GM18951 (cell line): ENCODE data around the gene CCDC90B.
"Not testable (repeated sequence)": the region's sequence is repeated elsewhere in the genome, so short reads cannot be mapped to it uniquely, and the experiment has no call there.

Source experiments
- POLR2A ChIP-seq: IDR thresholded peaks from 4 replicates; pipeline ENCODE4 v1.6.1; 2011; ENCODE audit warnings: mild to moderate bottlenecking; ENCODE audit not compliant: insufficient read length, insufficient read depth; ENCODE audit errors: extremely low read depth
- in situ Hi-C: fragments of 300-500 bp; cut with MboI; formaldehyde crosslinking; loops from one replicate; pipeline ENCODE4 v1.12.0; 2022; ENCODE audit warnings: low sequenced_read_pairs, mixed read lengths, inconsistent platforms; ENCODE audit not compliant: unreplicated experiment

CCDC90B gene

DNA sequence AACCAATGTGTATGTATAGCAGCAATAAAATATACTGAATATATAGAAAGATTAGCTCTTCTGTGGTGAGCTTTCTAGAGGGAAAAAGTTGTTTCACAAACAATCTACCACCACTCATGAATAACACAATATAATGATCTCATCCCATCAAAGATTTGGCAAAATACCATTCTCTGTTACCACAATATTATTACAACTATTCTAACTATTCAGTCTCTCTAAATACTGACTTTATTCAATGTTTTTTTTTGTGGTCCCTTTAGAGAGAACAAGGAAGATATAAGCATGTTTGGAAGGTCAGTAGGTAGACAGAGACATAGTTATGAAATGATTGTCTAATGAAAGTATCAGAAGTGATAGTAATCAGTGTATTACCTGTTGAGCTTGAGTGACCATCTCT is 7.8 kb downstream of the CCDC90B start:
- no peak for TF ChIP-seq POLR2A
- in situ Hi-C loops = loop anchor here (25.0 kb wide), 1 partner anchor 534 kb away; no protein-coding TSS in a partner anchor

DNA sequence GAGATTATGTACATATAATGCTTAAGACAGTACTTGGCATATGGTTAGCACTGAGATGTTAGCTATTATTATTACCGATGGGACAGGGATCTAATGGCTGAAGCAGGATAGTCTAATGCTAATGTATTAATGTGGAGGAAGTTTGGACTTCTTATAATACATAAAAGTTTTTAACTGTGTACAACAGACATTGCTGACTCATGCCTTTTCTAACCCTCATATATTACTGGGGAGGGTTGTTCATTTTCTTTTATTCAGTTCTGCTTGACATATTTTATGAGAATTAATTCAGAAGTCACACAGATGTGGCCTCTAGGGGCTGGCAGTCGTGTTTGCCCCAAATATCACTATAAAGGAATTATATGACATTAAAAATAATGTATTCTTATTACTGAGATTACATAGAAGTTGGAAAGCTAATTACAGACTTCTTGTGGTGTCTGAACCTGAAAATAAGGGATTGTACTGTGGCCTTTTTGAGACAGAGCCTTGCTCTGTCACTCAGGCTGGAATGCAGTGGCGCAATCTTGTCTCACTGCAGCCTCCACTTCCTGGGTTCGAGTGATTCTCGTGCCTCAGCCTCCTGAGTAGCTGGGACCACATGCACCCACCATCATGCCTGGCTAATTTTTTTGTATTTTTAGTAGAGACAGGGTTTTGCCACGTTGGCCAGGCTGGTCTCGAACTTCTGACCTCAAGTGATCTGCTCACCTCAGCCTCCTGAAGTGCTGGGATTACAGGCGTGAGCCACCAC is 10.1 kb downstream of the CCDC90B start:
- in situ Hi-C loops = loop anchor here (25.0 kb wide), 1 partner anchor 536 kb away; no protein-coding TSS in a partner anchor
- no peak for TF ChIP-seq POLR2A

DNA sequence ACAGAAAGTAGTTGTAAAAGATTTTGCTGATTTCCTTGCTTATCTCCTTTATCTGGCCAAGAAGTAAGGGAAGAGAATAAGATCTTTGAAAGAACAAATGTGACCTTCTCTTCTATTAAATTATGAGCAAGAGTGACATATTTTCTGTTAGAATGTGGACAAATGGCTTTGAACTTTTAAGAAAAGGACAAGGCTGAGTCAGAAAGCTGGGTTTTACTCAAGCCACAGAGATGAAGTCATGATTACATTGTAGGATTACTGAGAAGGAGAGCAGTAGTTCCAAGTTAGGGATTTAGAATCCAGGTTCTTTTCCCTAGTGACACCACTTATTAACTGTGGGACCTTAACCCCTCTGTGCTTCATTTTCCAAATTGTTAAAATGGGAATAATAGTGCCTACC is 13.5 kb downstream of the CCDC90B start:
- no peak for TF ChIP-seq POLR2A

DNA sequence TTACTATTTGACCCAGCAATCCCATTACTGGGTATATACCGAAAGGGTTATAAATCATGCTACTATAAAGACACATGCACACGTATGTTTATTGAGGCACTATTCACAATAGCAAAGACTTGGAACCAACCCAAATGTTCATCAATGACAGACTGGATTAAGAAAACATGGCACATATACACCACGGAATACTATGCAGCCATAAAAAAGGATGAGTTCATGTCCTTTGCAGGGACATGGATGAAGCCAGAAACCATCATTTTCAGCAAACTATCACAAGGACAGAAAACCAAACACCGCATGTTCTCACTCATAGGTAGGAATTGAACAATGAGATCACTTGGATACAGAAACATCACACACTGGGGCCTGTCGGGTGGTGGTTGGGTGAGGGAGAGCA is 14.4 kb downstream of the CCDC90B start:
- in situ Hi-C loops = not testable (repeated sequence)

More for the DNA sequence above, 13.5 kb downstream of the CCDC90B start:
- in situ Hi-C loops = no loop called here

DNA sequence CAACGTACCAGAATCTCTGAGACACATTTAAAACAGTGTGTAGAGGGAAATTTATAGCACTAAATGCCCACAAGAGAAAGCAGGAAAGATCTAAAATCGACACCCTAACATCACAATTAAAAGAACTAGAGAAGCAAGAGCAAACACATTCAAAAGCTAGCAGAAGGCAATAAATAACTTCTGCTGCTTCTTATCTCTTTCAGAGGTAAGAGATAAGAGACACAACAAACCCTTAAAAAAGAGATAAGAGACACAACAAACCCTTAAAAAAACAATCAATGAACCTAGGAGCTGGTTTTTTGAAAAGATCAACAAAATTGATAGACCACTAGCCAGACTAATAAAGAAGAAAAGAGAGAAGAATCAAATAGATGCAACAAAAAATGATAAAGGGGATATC is 17.1 kb downstream of the CCDC90B start:
- in situ Hi-C loops = not testable (repeated sequence)

DNA sequence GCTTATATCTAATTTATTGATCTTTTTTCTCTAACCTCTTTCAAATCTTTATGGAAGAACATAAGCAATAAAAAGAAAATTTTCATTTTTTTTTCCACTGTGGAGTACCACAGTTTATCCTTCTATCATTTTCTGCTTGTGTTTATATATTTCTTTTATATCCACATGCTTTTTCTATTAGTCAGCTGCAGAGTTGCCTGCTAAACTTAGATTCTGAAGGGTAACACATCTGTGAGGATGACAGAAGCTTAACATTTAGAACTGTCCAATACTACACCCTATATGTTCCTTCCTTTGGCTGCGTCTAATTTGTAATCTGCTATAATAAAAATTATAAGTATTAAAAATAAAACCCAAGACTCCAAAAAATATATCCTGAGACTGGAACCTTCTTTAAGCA is 20.8 kb downstream of the CCDC90B start:
- in situ Hi-C loops = no loop called here
- no peak for TF ChIP-seq POLR2A

DNA sequence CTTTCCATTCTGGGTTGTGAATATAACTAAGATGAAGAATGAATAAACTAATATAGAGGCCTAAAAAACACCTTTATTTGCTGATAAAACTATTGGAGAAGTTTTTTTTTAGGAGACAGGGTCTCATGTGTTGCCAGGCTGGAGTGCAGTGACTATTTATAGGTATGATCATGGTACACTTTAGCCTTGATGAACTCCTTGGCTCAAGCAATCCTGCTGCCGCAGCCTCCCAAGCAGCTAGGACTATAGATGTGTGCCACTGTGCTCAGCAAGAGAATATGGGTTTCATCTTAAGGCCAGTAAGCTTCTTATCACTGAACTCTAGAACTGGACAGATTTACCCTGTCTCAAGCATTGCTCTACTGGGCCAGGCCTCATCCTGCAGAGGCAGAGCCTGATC is 26.6 kb downstream of the CCDC90B start:
- in situ Hi-C loops = no loop called here
- TF ChIP-seq POLR2A = no peak

DNA sequence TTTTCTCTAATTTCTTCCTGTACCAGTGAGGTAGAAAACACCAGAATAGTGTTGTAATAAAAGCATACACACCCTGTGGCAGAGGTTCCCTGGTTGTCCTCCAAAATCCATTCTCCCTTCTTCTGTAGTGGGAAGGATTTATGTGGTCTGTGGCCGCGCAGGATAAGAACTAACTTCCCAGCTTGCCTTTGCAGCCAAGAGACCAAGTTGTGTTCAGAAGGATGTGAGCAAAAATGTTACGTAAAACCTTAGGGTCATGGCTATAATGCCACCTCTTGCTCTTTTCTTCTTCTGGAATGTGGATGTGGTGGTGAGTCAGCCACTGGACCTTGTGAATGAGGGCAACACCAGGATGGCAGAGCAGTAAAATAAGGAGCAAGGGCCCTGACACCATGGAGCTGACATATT is 28.4 kb downstream of the CCDC90B start:
- no peak for TF ChIP-seq POLR2A
- in situ Hi-C loops = no loop called here

DNA sequence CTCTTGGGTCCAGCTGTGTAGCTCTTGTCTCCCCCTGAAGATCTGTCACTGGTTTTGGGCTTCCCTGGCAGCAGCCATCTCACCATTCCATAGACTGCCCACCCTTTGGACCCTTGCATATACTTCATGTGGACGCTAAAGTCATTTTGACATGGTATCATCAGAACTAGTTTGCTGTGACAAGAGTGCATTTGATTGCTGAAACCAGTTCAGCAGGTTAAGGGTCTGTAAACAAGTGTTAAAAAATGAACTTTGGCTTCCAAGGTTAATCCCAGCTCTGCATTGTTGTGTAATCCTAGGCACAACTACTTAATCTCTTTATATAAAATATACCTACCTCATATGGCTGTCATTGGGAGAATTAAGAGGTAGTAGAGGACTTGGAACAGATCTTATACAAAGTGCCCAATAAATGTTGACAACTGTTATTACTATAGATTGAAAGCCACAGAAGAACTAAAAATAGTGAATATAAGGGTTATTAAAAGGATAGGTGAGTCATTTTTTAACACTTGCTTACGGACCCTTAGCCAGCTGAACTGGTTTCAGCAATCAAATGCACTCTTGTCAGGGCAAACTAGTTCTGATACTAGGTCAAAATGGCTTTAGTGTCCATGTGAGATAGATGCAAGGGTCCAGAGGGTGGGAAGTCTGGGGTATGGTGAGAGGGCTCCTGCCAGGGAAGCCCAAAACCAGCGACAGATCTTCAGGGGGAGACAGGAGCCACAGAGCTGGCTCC is 29.4 kb downstream of the CCDC90B start:
- no peak for TF ChIP-seq POLR2A
- in situ Hi-C loops = no loop called here

DNA sequence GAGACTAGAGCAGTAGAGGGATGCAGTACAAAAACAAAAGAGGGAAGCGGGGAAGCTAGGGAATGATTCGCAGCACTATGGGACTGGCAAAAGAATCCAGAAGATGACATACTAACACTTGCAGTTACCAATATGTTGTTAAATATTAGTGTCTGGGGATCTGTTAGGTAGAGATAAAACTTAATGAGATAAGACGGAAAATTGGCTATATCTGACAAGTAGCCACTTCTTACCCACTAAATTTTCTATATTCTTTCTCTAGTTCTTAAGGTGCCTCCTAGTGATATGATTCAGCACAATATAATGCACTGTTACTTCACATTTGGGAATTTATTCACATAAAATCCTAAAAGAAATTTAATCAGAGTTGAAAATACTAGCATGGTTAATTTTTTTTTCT is 30.8 kb downstream of the CCDC90B start:
- in situ Hi-C loops = no loop called here
- TF ChIP-seq POLR2A = no peak

DNA sequence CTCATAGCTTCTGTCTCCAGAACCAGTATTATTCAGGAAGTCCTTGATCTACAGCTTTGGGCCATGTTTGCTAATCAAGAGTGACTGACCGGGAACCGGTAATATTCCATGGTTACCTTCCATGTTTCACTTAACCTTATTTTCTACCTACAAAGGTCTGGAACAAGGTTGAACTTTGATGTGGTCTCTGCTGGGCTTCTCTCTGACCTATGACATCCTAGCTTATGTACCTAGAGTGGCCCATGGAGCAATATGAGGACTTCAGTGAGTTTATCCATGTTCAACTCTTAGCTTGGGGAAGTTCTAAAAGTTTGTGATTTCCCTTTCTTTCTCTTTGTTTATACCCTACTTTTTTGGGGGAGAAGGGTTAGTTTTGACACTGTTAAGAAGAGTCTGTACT is 33.2 kb downstream of the CCDC90B start:
- in situ Hi-C loops = no loop called here

DNA sequence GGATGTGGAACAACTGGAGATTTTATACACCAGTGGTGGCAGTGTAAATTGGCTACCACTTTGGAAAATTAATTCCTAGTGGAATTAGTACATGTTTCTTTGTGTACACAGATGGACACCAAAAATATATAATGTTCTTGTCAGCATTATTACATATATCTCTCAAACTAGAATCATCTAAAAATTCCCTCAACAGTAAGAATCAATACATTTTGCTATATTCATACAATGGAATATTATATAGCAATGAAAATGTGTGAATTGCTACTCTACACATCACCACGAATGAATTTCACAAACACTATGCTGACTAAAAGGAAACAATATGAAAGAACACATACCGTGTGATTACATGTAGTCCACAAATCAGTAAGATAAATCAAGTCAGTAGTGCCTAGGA is 33.9 kb downstream of the CCDC90B start:
- no peak for TF ChIP-seq POLR2A
- in situ Hi-C loops = no loop called here

More for the DNA sequence above, 33.2 kb downstream of the CCDC90B start:
- TF ChIP-seq POLR2A = no peak

DNA sequence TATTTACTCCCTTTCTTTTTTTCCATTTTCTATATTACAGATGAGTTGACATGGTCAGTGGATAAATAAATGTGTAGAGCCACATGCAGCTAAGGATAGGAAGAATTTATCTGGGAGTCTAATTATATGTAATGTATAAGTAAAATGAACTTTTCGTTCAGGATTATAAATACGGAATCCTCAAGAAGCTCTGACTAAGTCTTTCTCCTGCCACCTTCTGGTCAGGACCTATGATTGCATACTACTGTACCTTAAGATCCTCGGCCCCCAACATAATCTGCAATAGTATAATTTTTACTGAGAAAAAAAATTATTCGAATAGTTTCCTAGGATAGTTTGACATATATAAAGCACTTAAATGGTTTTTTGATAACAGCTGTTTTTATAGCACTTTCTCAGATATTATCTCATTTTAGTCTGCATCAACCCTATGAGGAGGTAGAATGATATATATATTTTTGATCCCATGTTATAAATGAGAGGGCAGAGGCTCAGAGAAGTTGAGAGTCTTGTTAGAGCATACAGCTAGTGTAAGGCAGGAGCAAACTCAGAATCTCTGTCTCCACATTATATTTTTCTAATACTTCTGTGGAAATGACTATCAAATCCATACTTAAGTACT is 36.1 kb downstream of the CCDC90B start:
- in situ Hi-C loops = no loop called here
- TF ChIP-seq POLR2A = no peak

DNA sequence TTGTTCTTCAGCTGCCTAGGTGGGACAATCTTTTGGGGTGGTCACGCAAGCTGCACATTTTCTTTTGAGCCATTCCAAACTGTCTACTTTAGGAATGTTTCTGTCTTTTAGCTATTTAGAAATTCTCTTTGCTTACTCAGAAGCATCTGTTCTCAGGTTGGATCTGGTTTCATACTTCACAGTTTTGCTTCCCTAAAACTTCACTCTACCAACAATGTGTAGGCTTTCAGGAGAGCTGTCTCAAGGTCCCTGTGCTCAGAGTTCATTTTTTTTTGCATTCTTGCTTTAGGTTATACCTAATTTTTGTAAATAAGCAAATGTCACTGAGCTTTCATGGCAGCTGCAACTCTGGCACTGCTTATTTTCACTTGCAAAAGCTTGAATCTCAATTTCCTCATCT is 36.7 kb downstream of the CCDC90B start:
- in situ Hi-C loops = no loop called here
- TF ChIP-seq POLR2A = no peak
